C4-2B (cell line): Measurements from ENCODE around the gene HOOK2.

Source experiments
- ZFX ChIP-seq: fragments of 450-650 bp; IDR thresholded peaks from 2 replicates; pipeline ENCODE4 v1.6.1; 2017
- TF ChIP-seq, protein P1 (sequence below): fragments of 450-650 bp; conservative IDR thresholded peaks from 2 replicates; pipeline ENCODE4 v1.5.1; 2017; ENCODE audit warnings: mild to moderate bottlenecking

GRCh38 chr19:12766051-12766521, 9.3 kb downstream of the HOOK2 start:
- TF ChIP-seq, protein P1, sequence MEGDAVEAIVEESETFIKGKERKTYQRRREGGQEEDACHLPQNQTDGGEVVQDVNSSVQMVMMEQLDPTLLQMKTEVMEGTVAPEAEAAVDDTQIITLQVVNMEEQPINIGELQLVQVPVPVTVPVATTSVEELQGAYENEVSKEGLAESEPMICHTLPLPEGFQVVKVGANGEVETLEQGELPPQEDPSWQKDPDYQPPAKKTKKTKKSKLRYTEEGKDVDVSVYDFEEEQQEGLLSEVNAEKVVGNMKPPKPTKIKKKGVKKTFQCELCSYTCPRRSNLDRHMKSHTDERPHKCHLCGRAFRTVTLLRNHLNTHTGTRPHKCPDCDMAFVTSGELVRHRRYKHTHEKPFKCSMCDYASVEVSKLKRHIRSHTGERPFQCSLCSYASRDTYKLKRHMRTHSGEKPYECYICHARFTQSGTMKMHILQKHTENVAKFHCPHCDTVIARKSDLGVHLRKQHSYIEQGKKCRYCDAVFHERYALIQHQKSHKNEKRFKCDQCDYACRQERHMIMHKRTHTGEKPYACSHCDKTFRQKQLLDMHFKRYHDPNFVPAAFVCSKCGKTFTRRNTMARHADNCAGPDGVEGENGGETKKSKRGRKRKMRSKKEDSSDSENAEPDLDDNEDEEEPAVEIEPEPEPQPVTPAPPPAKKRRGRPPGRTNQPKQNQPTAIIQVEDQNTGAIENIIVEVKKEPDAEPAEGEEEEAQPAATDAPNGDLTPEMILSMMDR, result no peak; the same call in 1 of the 2 replicates
- no peak for TF ChIP-seq ZFX
